Cardiac ventricle fibroblast (primary cell): ENCODE measurements around the gene ZFYVE27. TPM values are rescaled to one million over a fixed set of nuclear protein-coding genes. Genes with fewer than 3 reads are reported as not detected.

Experiments used
- total RNA-seq: library from RNA; depleted of rRNA; stranded (reverse); fragments of >200 nt; gene quantifications from 2 replicates; pipeline ENCODE4 v1.2.3, GENCODE V29; 2015

The ZFYVE27 gene, protein sequence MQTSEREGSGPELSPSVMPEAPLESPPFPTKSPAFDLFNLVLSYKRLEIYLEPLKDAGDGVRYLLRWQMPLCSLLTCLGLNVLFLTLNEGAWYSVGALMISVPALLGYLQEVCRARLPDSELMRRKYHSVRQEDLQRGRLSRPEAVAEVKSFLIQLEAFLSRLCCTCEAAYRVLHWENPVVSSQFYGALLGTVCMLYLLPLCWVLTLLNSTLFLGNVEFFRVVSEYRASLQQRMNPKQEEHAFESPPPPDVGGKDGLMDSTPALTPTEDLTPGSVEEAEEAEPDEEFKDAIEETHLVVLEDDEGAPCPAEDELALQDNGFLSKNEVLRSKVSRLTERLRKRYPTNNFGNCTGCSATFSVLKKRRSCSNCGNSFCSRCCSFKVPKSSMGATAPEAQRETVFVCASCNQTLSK
- total RNA-seq = 11.2 and 11.4 TPM in 2 replicates

DNA sequence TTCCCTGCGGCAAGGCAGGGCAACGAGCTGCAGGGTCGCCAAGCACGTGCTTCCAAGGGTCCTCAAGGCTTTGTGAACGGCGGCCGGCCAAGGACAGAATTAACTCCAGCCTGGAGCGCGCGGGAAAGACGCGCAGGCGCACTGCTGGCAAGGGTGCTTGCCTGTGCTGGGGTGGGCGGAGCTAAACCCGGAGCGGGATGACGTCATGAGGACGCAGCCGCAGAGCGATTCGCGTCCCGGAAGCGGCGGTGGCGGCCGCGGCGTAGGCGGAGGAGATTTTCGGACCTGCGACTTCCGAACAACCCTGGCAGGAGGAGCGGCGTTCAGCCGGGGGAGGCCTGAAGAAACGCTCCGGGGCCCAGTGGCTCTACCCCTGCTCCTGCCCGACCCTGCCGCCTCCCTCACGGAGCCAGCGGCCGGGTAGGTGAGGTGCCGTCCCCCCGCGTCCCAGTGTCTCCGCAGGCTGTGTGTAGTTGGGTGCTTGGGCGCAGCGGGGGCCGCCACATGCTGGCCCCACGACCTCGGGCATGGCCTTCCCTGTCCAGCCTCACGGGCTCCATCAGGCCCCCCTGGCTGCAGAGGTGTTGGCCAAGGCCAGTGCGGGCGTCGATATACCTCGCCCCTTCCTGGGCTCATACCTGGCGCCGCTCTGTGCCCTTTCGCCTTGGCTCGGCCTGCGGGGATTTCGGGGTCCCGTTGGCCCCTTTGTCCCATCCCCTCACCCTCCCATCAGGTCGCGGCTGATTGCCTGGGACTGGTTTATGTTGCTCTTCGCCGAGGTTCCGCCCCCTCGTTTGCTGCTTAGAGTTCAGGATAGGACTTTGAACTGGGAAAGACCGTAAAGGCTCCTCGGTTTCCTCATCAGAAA lies at the start of gene ZFYVE27:
Gene ZFYVE27, plus strand, starts transcription at position 227 of the 868 bp plus-strand sequence. CDS start 1,350 bp downstream, outside the sequence.

DNA sequence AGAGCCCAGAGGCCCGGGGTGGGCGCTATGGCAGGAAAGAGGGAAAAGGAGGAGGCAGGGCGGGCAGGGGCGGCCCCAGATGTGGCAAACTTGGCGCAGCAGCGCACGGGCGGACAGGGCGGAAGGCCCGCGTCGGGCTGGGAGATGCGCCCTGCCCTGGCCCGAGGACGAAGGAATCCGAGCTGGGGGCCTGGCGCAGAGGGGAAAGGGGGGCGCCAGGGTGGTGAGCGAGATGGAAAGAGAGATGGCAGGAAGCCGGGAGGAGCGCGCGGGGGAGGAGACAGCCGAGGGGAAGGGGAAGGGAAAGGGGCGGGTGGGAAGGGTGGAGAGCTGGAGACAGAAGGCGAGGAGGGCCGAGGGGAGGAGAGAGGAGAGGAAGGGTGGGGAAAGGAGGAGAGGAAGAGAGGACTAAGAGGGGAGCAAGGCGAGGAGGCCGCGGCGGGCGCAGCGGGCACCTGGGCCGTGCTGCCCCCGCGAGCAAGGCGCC lies 23.5 kb upstream of the ZFYVE27 start, which contains the start of gene MARVELD1:
Gene MARVELD1, plus strand, starts transcription at position 392 of the 487 bp plus-strand sequence. CDS start 147 bp downstream, outside the sequence.

DNA sequence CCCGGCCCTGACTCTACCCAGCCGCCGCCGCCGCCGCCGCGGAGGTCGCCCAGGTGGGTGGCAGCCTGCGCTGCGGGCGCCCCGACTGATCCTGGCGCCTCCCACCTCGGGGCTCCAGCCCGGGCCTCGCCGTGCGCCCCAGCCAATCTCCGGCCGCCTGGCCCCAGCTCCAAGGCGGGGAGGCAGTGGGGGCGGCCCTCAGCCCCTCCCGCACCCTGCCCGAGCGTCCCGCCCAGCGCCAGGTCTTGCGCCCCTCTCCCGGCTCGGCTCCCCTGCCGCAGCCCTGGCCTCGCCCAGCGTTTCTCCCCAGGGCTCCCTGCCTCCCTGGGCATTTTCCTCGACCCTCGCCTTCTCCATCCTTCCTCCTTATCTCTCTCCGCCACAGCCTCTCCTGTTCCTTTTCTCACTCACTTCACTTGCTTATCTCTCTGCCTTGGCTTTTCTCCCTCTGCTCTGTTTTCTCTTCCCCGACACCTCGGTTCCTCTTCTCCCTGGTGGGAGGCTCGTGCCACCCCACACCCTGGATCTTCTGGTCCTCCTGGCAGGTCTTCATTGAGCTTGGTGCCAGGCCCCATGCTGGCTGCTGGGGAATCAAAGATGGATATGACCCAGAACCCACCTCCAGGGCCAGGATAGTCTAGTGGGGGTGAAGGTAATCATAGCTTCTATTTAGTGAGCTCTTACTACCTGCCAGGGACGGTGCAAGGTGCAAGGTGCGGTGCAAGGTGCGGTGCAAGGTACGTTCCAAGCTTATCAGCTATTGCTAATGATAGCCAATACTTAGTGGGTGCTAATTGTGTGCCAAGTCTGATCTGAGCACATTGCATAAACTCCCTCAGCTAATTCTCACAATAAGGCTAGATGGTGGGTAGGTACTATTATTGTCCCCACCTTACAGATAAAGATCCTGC lies 35.2 kb downstream of the ZFYVE27 start, which contains the start of gene SFRP5:
Gene SFRP5, minus strand, starts transcription at position 87 of the 911 bp plus-strand sequence. CDS start 166 bp downstream, outside the sequence.

Other genes starting within 250 kb of the ZFYVE27 start
- 96.3 and 108 TPM in 2 replicates for gene MMS19, start 238.7 kb upstream of the ZFYVE27 start, total RNA-seq
- gene UBTD1, start 238.2 kb upstream of the ZFYVE27 start, total RNA-seq = 48.3 and 48.9 TPM in 2 replicates
- gene ANKRD2, start 164.3 kb upstream of the ZFYVE27 start, total RNA-seq = not detected in 2 replicates
- not detected in 2 replicates for gene HOGA1, start 152.7 kb upstream of the ZFYVE27 start, total RNA-seq
- not detected in 2 replicates for gene C10orf62, start 147.4 kb upstream of the ZFYVE27 start, total RNA-seq
- 2.7 and 15.4 TPM in 2 replicates for gene MORN4, start 103.6 kb upstream of the ZFYVE27 start, total RNA-seq
- 17.5 and 19.1 TPM in 2 replicates for gene PI4K2A, start 96.5 kb upstream of the ZFYVE27 start, total RNA-seq
- 6.4 and 6.8 TPM in 2 replicates for gene AVPI1, start 49.9 kb upstream of the ZFYVE27 start, total RNA-seq
- 42.2 and 42.3 TPM in 2 replicates for gene MARVELD1, start 23.4 kb upstream of the ZFYVE27 start, total RNA-seq
- gene SFRP5, start 34.9 kb downstream of the ZFYVE27 start, total RNA-seq = 0.10 and 0.19 TPM in 2 replicates
- not detected in 2 replicates for gene GOLGA7B, start 112.7 kb downstream of the ZFYVE27 start, total RNA-seq